Measurements from ENCODE around the gene CWC27.

The CWC27 gene

DNA sequence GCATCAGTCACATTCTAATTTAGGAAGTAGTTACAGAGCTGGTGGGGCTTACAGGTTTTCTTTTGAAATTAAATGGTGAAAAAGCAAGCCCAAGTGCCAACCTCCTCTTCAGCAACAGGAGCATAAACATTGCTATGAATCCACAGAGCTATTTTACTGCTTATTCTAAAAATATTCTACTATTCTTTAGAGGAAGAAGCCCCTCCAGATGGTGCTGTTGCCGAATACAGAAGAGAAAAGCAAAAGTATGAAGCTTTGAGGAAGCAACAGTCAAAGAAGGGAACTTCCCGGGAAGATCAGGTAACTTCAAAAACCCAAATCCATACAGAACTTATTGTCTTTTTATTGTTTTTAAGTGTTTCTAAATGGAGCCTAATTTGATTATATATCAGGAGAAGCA is 202.8 kb downstream of the CWC27 start:
- no peak overlapping the region for H3K4me3 ChIP-seq (ENCODE audit: low read length)
- H3K27me3 ChIP-seq (ENCODE audit: control insufficient read depth, insufficient read depth, low read length), result no peaks in the 10 kb centered on the region
- H3K4me1 ChIP-seq (ENCODE audit: control insufficient read depth, insufficient read depth, low read length), result no peaks in the 10 kb centered on the region
- no peaks in the 10 kb centered on the region for H3K36me3 ChIP-seq (ENCODE audit: control insufficient read depth, insufficient read depth, low read length)
- no peaks in the 10 kb centered on the region for H3K9me3 ChIP-seq (ENCODE audit: control insufficient read depth, low read length)
- no peak overlapping the region for H3K9ac ChIP-seq (ENCODE audit: low read length)

DNA sequence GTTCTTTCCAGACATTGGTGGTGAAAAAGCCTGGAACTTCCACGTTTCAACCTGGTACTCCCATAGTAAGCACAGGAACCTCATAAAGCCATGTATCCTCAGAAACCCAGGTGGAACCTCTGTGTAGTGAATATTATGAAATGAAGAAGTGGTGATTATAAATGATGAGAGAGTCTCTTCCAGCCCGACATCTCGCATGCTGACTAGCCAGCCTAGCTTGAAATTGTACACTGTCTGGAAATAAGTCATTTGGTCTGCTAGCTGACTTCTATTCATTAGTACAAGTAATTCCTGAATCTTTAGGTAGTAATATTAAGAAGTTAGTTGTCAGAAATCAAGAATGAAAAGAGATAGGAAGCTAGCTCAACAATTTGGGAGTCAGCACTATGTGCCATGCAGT is 203.3 kb downstream of the CWC27 start:
- H3K9me3 ChIP-seq (ENCODE audit: control insufficient read depth, low read length), result no peaks in the 10 kb centered on the region
- H3K36me3 ChIP-seq (ENCODE audit: control insufficient read depth, insufficient read depth, low read length), result no peaks in the 10 kb centered on the region
- no peaks in the 10 kb centered on the region for H3K4me1 ChIP-seq (ENCODE audit: control insufficient read depth, insufficient read depth, low read length)
- no peak overlapping the region for H3K9ac ChIP-seq (ENCODE audit: low read length)
- no peak overlapping the region for H3K4me3 ChIP-seq (ENCODE audit: low read length)
- no peaks in the 10 kb centered on the region for H3K27me3 ChIP-seq (ENCODE audit: control insufficient read depth, insufficient read depth, low read length)

DNA sequence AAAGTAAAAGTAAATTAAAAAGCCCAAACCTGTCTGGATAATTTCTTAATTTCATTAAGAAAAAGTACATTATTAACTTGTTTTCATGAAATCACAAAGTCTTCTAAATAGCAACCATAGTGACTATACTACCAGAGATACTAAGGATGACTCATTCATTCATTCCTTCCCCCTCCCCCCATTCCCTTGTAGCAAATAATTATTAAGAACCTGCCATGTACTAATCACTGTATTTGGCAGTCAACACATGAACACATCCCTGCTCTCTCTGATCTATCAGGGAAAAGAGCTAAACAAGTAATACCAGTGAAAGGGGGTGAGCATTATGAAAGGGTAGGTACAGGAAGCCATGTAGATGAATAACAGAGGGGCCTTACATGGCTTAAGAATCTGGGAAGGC is 203.9 kb downstream of the CWC27 start:
- H3K9me3 ChIP-seq (ENCODE audit: control insufficient read depth, low read length), result no peaks in the 10 kb centered on the region
- H3K9ac ChIP-seq (ENCODE audit: low read length), result no peak overlapping the region

DNA sequence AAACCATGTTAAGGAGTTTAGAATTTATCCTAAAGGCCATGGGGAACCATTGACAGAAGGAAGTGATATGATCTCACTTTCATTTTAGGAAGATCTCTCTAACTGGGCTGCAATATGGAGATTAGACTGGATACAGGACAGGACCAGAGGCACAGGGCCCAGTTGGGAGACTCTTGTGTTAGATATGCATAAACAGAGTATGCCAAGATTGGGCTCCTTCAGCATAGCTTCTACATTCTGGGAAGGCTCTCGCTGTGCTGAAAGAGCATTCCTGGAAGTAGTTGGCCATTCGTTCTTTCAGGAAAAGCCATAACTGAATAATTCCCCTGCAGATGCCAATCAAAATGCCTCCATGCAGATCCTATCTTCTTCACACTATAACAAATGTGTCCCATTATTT is 204.5 kb downstream of the CWC27 start:
- Histone ChIP-seq H3K9ac (ENCODE audit: low read length) (no peak overlapping the region), H3K36me3 (ENCODE audit: control insufficient read depth, insufficient read depth, low read length) (no peaks in the 10 kb centered on the region), H3K9me3 (ENCODE audit: control insufficient read depth, low read length) (no peaks in the 10 kb centered on the region), H3K4me1 (ENCODE audit: control insufficient read depth, insufficient read depth, low read length) (no peaks in the 10 kb centered on the region), H3K27me3 (ENCODE audit: control insufficient read depth, insufficient read depth, low read length) (no peaks in the 10 kb centered on the region), H3K4me3 (ENCODE audit: low read length) (no peak overlapping the region)

More for the DNA sequence above, 203.9 kb downstream of the CWC27 start:
- no peaks in the 10 kb centered on the region for H3K4me1 ChIP-seq (ENCODE audit: control insufficient read depth, insufficient read depth, low read length)
- no peaks in the 10 kb centered on the region for H3K36me3 ChIP-seq (ENCODE audit: control insufficient read depth, insufficient read depth, low read length)
- H3K27me3 ChIP-seq (ENCODE audit: control insufficient read depth, insufficient read depth, low read length), result no peaks in the 10 kb centered on the region
- no peak overlapping the region for H3K4me3 ChIP-seq (ENCODE audit: low read length)

DNA sequence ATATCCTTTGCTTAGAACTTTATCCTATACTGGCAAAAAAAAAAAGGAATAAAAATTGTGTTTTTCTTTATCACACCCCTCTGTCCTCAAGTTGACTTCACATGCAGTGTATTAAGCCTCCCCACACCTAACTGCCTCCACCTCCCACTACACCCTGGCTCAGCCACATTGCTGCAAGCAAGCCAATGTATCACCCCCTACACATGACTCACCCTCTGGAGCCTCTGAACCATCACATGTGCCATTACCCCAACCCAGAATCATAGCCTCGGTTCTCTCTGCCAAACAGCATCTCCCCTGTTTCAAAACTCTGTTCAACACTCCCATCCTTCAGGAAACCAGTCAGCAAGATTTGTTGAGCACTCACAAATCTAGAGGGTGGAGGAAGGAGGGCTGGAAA is 209.0 kb downstream of the CWC27 start:
- Histone ChIP-seq H3K27me3 (ENCODE audit: control insufficient read depth, insufficient read depth, low read length) (no peaks in the 10 kb centered on the region), H3K36me3 (ENCODE audit: control insufficient read depth, insufficient read depth, low read length) (no peaks in the 10 kb centered on the region), H3K9ac (ENCODE audit: low read length) (no peak overlapping the region), H3K4me1 (ENCODE audit: control insufficient read depth, insufficient read depth, low read length) (no peaks in the 10 kb centered on the region), H3K4me3 (ENCODE audit: low read length) (no peak overlapping the region), H3K9me3 (ENCODE audit: control insufficient read depth, low read length) (no peaks in the 10 kb centered on the region)

DNA sequence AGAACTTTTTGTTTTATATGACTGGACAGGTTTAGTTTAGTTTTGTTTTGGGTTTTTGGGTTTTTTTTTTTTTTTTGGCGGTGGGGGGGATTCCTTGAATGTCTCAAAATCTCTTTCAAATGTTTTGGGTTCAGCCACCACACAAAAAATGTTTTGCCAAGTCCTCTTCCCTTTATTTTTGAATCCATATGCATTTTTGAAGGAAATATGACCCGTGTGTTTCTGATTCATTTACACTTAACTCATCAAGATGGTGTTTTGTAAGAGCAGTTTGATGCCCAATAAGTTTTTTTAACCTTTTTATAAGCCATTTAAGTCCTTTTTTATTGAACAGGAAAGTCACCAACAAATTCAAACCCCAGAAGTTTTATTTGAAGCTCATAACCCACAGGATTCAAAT is 209.8 kb downstream of the CWC27 start:
- Histone ChIP-seq H3K9me3 (ENCODE audit: control insufficient read depth, low read length) (no peaks in the 10 kb centered on the region), H3K4me1 (ENCODE audit: control insufficient read depth, insufficient read depth, low read length) (no peaks in the 10 kb centered on the region), H3K4me3 (ENCODE audit: low read length) (no peak overlapping the region), H3K9ac (ENCODE audit: low read length) (no peak overlapping the region), H3K36me3 (ENCODE audit: control insufficient read depth, insufficient read depth, low read length) (no peaks in the 10 kb centered on the region), H3K27me3 (ENCODE audit: control insufficient read depth, insufficient read depth, low read length) (no peaks in the 10 kb centered on the region)

DNA sequence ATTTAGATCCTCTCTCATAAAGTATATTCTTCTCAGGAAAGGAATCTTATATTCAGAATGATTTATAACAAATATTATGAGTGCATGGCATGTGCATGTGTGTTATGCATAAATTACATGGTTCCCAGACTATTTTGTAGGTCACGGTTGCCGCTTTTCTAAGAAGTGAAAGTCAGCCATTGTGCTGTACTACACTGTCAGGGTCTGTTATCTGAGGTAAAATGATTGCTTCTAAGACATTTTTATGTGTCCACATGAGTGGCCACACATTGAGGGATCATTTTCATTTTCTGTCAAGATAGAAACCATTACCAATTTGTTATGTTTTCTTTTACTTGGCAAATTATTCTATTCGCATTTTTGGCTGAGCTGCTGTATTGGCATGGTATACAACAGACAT is 210.8 kb downstream of the CWC27 start:
- Histone ChIP-seq H3K27me3 (ENCODE audit: control insufficient read depth, insufficient read depth, low read length) (no peaks in the 10 kb centered on the region), H3K36me3 (ENCODE audit: control insufficient read depth, insufficient read depth, low read length) (no peaks in the 10 kb centered on the region), H3K9ac (ENCODE audit: low read length) (no peak overlapping the region), H3K4me1 (ENCODE audit: control insufficient read depth, insufficient read depth, low read length) (no peaks in the 10 kb centered on the region), H3K9me3 (ENCODE audit: control insufficient read depth, low read length) (no peaks in the 10 kb centered on the region), H3K4me3 (ENCODE audit: low read length) (no peak overlapping the region)

DNA sequence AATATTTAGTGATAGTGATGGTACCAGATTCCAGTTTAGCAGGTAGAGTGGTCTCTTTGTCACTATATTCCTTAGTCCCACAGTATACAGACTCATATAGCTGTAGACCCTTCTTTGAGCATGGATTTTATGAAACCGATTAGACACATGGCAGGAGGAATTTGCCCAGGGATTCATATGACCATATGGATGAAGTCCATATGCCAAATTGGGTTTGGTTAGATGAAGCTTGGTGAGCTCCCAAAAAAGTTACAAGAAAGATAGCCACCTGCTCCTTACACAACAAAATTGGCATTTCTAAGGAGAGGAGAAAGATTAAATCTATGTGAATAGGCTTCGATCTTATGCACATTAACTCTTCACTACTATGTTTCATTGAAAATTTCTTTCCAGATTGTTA is 211.4 kb downstream of the CWC27 start:
- Histone ChIP-seq H3K9ac (ENCODE audit: low read length) (no peak overlapping the region), H3K4me1 (ENCODE audit: control insufficient read depth, insufficient read depth, low read length) (no peaks in the 10 kb centered on the region), H3K4me3 (ENCODE audit: low read length) (no peak overlapping the region), H3K27me3 (ENCODE audit: control insufficient read depth, insufficient read depth, low read length) (no peaks in the 10 kb centered on the region), H3K9me3 (ENCODE audit: control insufficient read depth, low read length) (no peaks in the 10 kb centered on the region), H3K36me3 (ENCODE audit: control insufficient read depth, insufficient read depth, low read length) (no peaks in the 10 kb centered on the region)

DNA sequence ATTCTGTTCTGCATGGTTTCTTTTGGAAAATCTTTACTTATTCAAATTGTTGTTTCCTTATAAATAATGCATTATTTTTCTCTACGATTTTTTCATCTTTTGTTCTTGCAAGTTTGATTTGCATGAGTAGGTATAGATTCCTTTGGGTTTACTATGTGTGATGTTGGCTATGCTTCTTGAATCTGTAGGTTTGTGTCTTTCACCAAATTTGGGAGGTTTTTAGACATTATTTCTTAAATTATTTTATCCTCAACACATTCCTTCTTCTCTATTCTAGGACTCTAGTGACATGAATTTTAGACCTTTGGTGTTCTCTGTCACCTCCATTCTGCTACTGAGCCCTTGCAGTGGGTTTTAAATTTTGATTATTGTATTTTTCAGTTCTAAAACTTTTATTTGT is 219.0 kb downstream of the CWC27 start:
- Histone ChIP-seq H3K4me3 (ENCODE audit: low read length) (no peak overlapping the region), H3K4me1 (ENCODE audit: control insufficient read depth, insufficient read depth, low read length) (no peaks in the 10 kb centered on the region), H3K9ac (ENCODE audit: low read length) (no peak overlapping the region), H3K9me3 (ENCODE audit: control insufficient read depth, low read length) (no peaks in the 10 kb centered on the region), H3K27me3 (ENCODE audit: control insufficient read depth, insufficient read depth, low read length) (no peaks in the 10 kb centered on the region), H3K36me3 (ENCODE audit: control insufficient read depth, insufficient read depth, low read length) (no peaks in the 10 kb centered on the region)

DNA sequence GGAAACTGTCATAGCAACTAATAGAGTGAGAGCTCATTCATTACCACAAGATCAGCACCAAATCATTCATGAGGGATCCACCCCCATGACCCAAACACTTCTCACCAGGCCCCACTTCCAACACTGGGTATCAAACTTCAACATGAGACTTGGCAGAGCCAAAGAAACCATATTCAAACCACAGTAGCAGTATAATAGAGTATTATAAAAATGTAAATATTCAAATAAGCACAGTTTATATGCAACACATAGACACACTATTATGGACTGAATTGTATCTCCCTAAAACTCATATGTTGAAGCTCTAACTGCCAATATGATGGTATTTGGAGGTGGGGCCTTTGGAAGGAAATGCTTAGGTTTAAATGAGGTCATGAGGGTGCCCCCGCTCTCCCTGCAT is 240.5 kb downstream of the CWC27 start:
- Histone ChIP-seq H3K4me3 (ENCODE audit: low read length) (no peak overlapping the region), H3K27me3 (ENCODE audit: control insufficient read depth, insufficient read depth, low read length) (no peaks in the 10 kb centered on the region), H3K4me1 (ENCODE audit: control insufficient read depth, insufficient read depth, low read length) (peaks cover 11% of the 10 kb centered on the region), H3K9me3 (ENCODE audit: control insufficient read depth, low read length) (no peaks in the 10 kb centered on the region), H3K36me3 (ENCODE audit: control insufficient read depth, insufficient read depth, low read length) (no peaks in the 10 kb centered on the region), H3K9ac (ENCODE audit: low read length) (no peak overlapping the region)

DNA sequence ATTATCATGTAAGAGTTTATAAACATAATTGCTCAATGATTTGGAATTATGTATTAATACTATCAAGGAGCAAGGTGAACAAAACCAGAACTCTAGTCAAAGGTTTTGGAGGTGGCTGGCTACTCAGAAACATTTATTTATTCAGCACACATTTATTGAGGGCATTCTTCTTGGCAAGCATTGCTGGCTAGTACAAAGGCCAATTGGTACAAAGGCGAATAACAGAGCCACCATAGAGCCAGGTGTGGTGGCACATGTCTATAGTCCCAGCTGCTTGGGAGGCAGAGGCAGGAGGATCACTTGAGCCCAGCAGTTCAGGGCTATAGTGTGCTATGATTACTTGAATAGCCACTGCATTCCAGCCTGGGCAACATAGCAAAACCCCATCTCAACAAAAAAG is 242.1 kb downstream of the CWC27 start:
- H3K36me3 ChIP-seq (ENCODE audit: control insufficient read depth, insufficient read depth, low read length), result no peaks in the 10 kb centered on the region
- H3K9ac ChIP-seq (ENCODE audit: low read length), result no peak overlapping the region
- H3K27me3 ChIP-seq (ENCODE audit: control insufficient read depth, insufficient read depth, low read length), result no peaks in the 10 kb centered on the region
- no peak overlapping the region for H3K4me3 ChIP-seq (ENCODE audit: low read length)
- H3K9me3 ChIP-seq (ENCODE audit: control insufficient read depth, low read length), result no peaks in the 10 kb centered on the region
- H3K4me1 ChIP-seq (ENCODE audit: control insufficient read depth, insufficient read depth, low read length), result peaks cover 18% of the 10 kb centered on the region

DNA sequence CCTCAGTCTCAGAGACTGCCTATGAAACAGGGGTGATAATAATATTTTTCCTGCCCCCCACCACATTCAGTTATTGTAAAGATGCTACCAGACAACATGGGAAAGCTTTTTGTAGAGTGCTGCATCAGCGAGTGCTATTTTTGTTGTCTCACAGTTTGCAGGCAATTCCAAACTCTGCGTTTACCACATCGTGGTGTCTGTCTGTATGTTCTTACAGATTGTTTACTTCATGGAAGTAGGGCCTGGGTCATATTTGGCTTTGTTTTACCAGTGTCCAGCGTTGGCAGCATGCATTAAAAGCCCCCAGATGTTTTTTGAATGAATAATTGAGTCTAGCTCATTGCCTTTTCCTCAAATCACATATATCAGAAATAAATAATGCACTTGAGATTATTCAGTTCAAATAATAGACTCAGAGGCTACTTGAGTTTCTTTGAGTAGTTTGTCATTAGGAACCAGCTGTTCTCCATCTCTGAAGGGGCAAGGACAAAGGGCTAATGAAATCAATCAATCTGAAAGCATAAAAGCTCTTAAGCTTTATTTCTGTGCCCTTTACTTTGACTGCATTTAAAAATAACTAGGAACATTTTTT is 243.7 kb downstream of the CWC27 start:
- Histone ChIP-seq H3K4me1 (ENCODE audit: control insufficient read depth, insufficient read depth, low read length) (peaks cover 21% of the 10 kb centered on the region), H3K36me3 (ENCODE audit: control insufficient read depth, insufficient read depth, low read length) (no peaks in the 10 kb centered on the region), H3K9me3 (ENCODE audit: control insufficient read depth, low read length) (no peaks in the 10 kb centered on the region), H3K9ac (ENCODE audit: low read length) (no peak overlapping the region), H3K27me3 (ENCODE audit: control insufficient read depth, insufficient read depth, low read length) (no peaks in the 10 kb centered on the region), H3K4me3 (ENCODE audit: low read length) (no peak overlapping the region)

DNA sequence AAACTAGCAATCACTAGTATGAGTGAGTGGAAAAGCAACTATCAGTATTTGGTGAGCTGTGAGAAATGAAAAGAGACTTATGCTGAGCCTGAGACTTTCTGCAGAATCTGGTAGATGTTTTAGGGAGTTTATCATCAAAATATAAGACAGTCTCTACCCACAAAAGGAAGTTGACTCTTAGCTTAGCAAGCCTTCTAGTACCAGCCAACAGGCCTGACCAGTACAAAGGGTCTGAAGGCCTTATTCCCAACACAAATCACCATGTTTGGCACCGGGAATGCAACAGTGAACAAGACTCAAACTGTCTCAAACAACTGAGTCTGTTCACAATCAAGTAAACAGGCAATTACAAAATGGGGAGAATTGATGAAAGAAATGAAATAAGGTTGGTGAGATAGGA is 244.4 kb downstream of the CWC27 start:
- no peak overlapping the region for H3K4me3 ChIP-seq (ENCODE audit: low read length)
- no peaks in the 10 kb centered on the region for H3K27me3 ChIP-seq (ENCODE audit: control insufficient read depth, insufficient read depth, low read length)
- H3K4me1 ChIP-seq (ENCODE audit: control insufficient read depth, insufficient read depth, low read length), result peaks cover 21% of the 10 kb centered on the region
- no peaks in the 10 kb centered on the region for H3K36me3 ChIP-seq (ENCODE audit: control insufficient read depth, insufficient read depth, low read length)
- no peaks in the 10 kb centered on the region for H3K9me3 ChIP-seq (ENCODE audit: control insufficient read depth, low read length)
- no peak overlapping the region for H3K9ac ChIP-seq (ENCODE audit: low read length)
